SU-DHL-6 (cell line): ENCODE results near the gene CCN6.

ENCODE experiments used
- H2AFZ ChIP-seq: fragments of 200-600 bp; sonication (generic); 2 replicates; pipeline ENCODE4 v1.6.1; 2014; ENCODE audit warnings: low read depth, mild to moderate bottlenecking, moderate library complexity, mixed read lengths, antibody characterized with exemption, low read length; ENCODE audit not compliant: severe bottlenecking
- H3F3A ChIP-seq: fragments of 200-600 bp; shearing (Covaris generic); 2 replicates; pipeline ENCODE4 v1.6.0; 2016; ENCODE audit warnings: antibody characterized with exemption, mild to moderate bottlenecking; ENCODE audit not compliant: insufficient read depth
- H3K27ac ChIP-seq: fragments of 200-600 bp; sonication (generic); 2 replicates; pipeline ENCODE4 v1.5.1; 2016; ENCODE audit warnings: low read depth, mild to moderate bottlenecking, low read length, moderate library complexity, mixed read lengths
- H3K27me3 ChIP-seq: fragments of 200-600 bp; sonication (generic), shearing (Covaris generic); 2 replicates; pipeline ENCODE4 v1.6.0; 2014; ENCODE audit warnings: mild to moderate bottlenecking, low read length
- H3K36me3 ChIP-seq: fragments of 200-600 bp; sonication (generic); 2 replicates; pipeline ENCODE4 v1.6.1; 2014; ENCODE audit warnings: mild to moderate bottlenecking, low read length, mixed read lengths
- H3K4me2 ChIP-seq: fragments of 300-600, 200-600 bp; shearing (Covaris generic), sonication (generic); 2 replicates; pipeline ENCODE4 v1.6.0; 2014; ENCODE audit warnings: low read length, low read depth, mild to moderate bottlenecking; ENCODE audit not compliant: poor library complexity, severe bottlenecking
- H3K4me3 ChIP-seq: fragments of 200-600 bp; sonication (generic); 2 replicates; pipeline ENCODE4 v1.5.1; 2014; ENCODE audit warnings: antibody characterized with exemption, low read length, mild to moderate bottlenecking, mixed read lengths; ENCODE audit not compliant: insufficient read depth, poor library complexity, severe bottlenecking
- H3K79me2 ChIP-seq: fragments of 200-600 bp; sonication (generic); 2 replicates; pipeline ENCODE4 v1.6.1; 2014; ENCODE audit warnings: mild to moderate bottlenecking, low read length, moderate library complexity; ENCODE audit not compliant: insufficient read depth
- H3K9ac ChIP-seq: fragments of 200-600 bp; sonication (generic); 2 replicates; pipeline ENCODE4 v1.7.0; 2014; ENCODE audit warnings: mild to moderate bottlenecking, low read length
- H3K9me2 ChIP-seq: fragments of 200-600 bp; sonication (generic); replicated peaks from 2 replicates; pipeline ENCODE4 v1.6.1; 2014; ENCODE audit warnings: low read length; ENCODE audit not compliant: insufficient read depth
- H3K9me3 ChIP-seq: fragments of 200-600 bp; sonication (generic); 2 replicates; pipeline ENCODE4 v1.6.1; 2014; ENCODE audit warnings: low read length, mixed read lengths; ENCODE audit not compliant: insufficient read depth
- H4K20me1 ChIP-seq: fragments of 200-600 bp; sonication (generic); 2 replicates; pipeline ENCODE4 v1.6.1; 2014; ENCODE audit warnings: low read depth, mild to moderate bottlenecking, antibody characterized with exemption, low read length, moderate library complexity, mixed read lengths
- CTCF ChIP-seq: fragments of 200-600 bp; sonication (generic); IDR thresholded peaks from one replicate; pipeline ENCODE4 v1.5.1; 2017; ENCODE audit warnings: antibody characterized with exemption, mild to moderate bottlenecking, low read length, moderate library complexity; ENCODE audit not compliant: insufficient read depth, poor library complexity, severe bottlenecking
- EZH2phosphoT487 ChIP-seq: fragments of 200-600 bp; sonication (generic), shearing (Covaris generic); conservative IDR thresholded peaks from 2 replicates; pipeline ENCODE4 v1.6.1; 2018; ENCODE audit warnings: mild to moderate bottlenecking, antibody characterized with exemption, low read length, moderate library complexity, mixed read lengths

CCN6 gene

GRCh38 chr6:112118034-112118433, 64.1 kb downstream of the CCN6 start:
- H3K36me3 ChIP-seq, result no peaks in the 10 kb centered on the region
- H3K4me3 ChIP-seq, result no peak overlapping the region
- H3K27me3 ChIP-seq, result no peaks in the 10 kb centered on the region
- no peaks in the 10 kb centered on the region for H3K9me3 ChIP-seq
- no peak for TF ChIP-seq EZH2phosphoT487
- no peak for TF ChIP-seq CTCF
- H3K27ac ChIP-seq, result no peak overlapping the region
- H3F3A ChIP-seq, result no peaks in the 10 kb centered on the region
- H2AFZ ChIP-seq, result no peak overlapping the region
- no peak overlapping the region for H3K9ac ChIP-seq
- no peak overlapping the region for H3K4me2 ChIP-seq
- H3K9me2 ChIP-seq, result no peaks in the 10 kb centered on the region
- H4K20me1 ChIP-seq, result no peaks in the 10 kb centered on the region
- no peaks in the 10 kb centered on the region for H3K79me2 ChIP-seq
